GM11168 (cell line): ENCODE results near the gene PLA2G2A.
"Not testable (repeated sequence)": the region's sequence is repeated elsewhere in the genome, so short reads cannot be mapped to it uniquely, and the experiment has no call there.

Experiments
- in situ Hi-C: fragments of 300-500 bp; cut with MboI; formaldehyde crosslinking; loops from one replicate; pipeline ENCODE4 v1.12.0; 2022; ENCODE audit warnings: low sequenced_read_pairs; ENCODE audit not compliant: unreplicated experiment

The PLA2G2A gene

GRCh38 chr1:19979494-19979977, at the start of gene PLA2G2A:
PLA2G2A (minus strand) TSS chr1:19979618; CDS start chr1:19978773, 845 bp downstream.
- in situ Hi-C loops, result no loop called here

- in situ Hi-C loops, result no loop called here
Measured at GRCh38 chr1:20028726-20029125, 49.3 kb upstream of the PLA2G2A start.

GRCh38 chr1:20028125-20028524, 48.7 kb upstream of the PLA2G2A start:
- in situ Hi-C loops, result no loop called here

GRCh38 chr1:20017741-20018140, 38.3 kb upstream of the PLA2G2A start:
- in situ Hi-C loops, result no loop called here

GRCh38 chr1:20014153-20014552, 34.7 kb upstream of the PLA2G2A start:
- in situ Hi-C loops, result no loop called here

GRCh38 chr1:20010016-20010415, 30.6 kb upstream of the PLA2G2A start:
- in situ Hi-C loops, result no loop called here

- in situ Hi-C loops, result no loop called here
Measured at GRCh38 chr1:20009212-20009611, 29.8 kb upstream of the PLA2G2A start.

- in situ Hi-C loops, result no loop called here
Measured at GRCh38 chr1:20008391-20008841, 29.0 kb upstream of the PLA2G2A start.

GRCh38 chr1:19998823-19999222, 19.4 kb upstream of the PLA2G2A start:
- in situ Hi-C loops, result not testable (repeated sequence)

GRCh38 chr1:19990689-19991088, 11.3 kb upstream of the PLA2G2A start:
- in situ Hi-C loops, result no loop called here

GRCh38 chr1:19990182-19990582, 10.8 kb upstream of the PLA2G2A start:
- in situ Hi-C loops, result not testable (repeated sequence)

GRCh38 chr1:19988267-19989006, 9.0 kb upstream of the PLA2G2A start:
- in situ Hi-C loops, result no loop called here

- in situ Hi-C loops, result no loop called here
Measured at GRCh38 chr1:19987719-19988118, 8.3 kb upstream of the PLA2G2A start.

- in situ Hi-C loops, result not testable (repeated sequence)
Measured at GRCh38 chr1:19984409-19985016, 5.1 kb upstream of the PLA2G2A start.

GRCh38 chr1:19981507-19982312, 2.3 kb upstream of the PLA2G2A start:
- in situ Hi-C loops, result no loop called here

- in situ Hi-C loops, result no loop called here
Measured at GRCh38 chr1:19981170-19981506, 1.7 kb upstream of the PLA2G2A start.

GRCh38 chr1:19980314-19980713, 896 bp upstream of the PLA2G2A start:
- in situ Hi-C loops, result no loop called here

GRCh38 chr1:19978143-19978542, 1.3 kb downstream of the PLA2G2A start:
- in situ Hi-C loops, result no loop called here

GRCh38 chr1:19976317-19977003, 3.0 kb downstream of the PLA2G2A start:
- in situ Hi-C loops, result no loop called here

GRCh38 chr1:19975423-19976193, 3.8 kb downstream of the PLA2G2A start:
- in situ Hi-C loops, result no loop called here
